GM19099 (cell line): ENCODE results near the gene POP4.

Experiments
- POLR2A ChIP-seq: IDR thresholded peaks from 3 replicates; pipeline ENCODE4 v1.6.1; 2011; ENCODE audit warnings: low read depth; ENCODE audit not compliant: insufficient read length; ENCODE audit errors: extremely low read depth

POP4 gene

DNA sequence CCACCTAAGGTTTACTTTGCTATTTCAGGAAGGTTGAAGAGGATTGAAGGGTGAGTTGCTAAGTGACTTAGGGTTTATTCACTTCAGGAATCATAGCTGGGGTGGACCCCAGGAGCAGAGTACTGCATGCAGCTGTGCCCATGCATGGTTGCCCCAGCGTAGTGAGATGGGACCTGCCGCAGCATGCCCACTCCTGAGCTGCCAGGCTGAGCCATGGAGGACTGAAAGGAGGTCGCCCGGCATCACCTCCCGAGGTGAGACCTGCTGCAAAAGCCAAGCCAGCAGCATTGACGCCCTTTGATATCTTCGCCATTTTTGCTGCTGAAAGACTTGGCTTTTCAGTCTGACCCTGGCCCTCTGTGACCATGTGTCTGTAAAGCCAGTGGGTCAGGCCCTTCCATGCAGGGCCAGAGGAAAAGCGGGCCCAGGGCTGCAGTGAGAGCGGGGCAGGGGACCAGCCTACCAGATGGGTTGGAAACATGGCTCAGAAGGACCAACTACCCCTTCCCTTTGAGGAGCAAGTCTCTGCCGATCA, 9.9 kb downstream of the POP4 start:
- no peak for TF ChIP-seq POLR2A

GRCh38 chr19:29616541-29616940, 10.5 kb downstream of the POP4 start:
- no peak for TF ChIP-seq POLR2A

- no peak for TF ChIP-seq POLR2A
These were observed 11.5 kb downstream of the POP4 start for GRCh38 chr19:29617366-29618266.

DNA sequence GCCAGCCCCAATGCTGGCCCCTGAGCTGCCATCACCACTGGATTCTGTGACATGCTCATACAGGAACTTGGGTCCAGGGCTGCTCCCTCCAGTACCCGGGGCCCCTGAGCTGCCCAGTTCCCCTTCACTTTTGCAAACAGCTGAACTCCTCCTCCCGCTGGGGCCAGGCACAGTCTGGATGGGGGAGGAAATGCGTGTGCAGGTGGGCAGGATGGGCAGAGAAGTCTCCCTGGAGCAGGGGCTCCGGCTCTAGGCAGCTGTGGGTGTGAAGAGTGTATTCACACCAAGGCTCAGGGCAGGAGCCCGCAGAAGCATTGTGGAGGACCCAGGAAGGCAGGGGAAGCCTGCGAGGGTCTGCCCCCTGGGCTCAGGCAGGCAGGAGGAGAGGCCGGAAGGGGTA, 12.4 kb downstream of the POP4 start:
- no peak for TF ChIP-seq POLR2A

DNA sequence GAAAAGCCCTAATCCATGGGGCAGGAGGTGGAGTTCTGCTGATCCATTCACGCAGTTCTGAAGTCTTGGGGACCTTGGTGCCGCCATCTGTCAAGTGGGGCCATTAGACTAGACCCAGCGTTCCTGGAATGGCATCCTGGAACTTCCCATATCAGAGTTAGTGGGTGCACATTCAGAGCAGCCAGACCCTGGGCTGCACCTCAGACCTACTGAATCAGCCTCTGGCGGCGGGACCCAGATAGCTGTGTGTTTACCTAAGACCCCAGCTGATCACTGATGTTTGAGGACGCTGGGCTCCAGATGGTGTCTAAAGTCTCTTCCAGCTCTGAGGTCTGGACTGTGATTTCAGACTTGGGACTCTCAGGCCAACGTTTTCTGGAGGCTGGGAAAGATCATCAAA, 12.8 kb downstream of the POP4 start:
- no peak for TF ChIP-seq POLR2A

DNA sequence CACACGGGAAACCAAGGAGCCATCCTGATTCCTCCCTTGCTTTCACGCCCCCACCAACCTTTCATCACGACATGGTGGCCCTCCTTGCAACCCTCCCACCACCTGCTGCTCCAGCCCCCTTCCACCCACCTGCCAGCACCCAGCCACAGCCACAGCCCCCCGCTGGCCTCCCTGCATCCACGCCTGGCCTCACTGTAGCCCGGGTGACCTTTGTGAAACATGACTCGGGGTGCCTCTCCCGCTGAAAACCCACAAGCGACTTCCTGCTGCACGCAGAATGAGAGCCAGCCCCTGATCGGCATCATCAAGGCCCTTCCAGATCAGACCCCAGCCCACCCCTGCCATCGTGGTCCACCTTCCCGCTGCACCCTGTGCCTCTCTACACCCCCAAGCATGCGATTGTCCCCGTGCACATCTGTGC, 14.9 kb downstream of the POP4 start:
- no peak for TF ChIP-seq POLR2A

- no peak for TF ChIP-seq POLR2A
These were observed 16.3 kb downstream of the POP4 start for GRCh38 chr19:29622166-29623070.

- no peak for TF ChIP-seq POLR2A
These were observed 17.8 kb downstream of the POP4 start for GRCh38 chr19:29623726-29624488.

DNA sequence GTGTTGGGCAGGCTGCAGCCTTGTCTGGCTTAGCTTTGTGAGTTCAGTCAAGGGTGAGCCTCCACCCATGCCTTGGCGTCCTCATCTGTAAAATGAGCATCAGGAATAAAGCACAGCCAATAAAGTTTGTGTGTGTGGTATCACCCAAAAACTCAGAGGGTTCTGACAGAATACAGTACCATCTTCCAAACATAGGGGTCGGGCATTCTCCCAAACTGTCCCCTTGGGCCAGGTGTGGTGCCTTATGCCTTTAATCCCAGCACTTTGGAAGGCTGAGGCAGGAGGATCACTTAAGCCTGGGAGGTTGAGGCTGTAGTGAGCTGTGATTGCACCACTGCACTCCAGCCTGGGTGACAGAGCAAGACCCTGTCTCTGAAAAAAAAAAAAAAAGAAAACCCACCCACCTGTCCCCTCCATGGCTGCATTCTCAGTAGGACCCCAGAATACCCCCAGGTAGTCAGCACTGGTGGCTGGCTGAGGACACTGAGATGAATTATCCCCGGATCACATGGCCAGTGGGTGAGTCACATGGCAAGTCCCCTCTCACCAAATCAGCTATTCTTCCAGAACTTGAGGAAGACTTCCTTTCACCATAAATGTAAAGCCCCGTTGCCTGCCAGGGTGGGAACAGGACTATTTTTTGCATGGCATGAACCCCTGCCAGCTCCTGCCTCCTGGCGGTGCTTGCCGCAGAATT, 18.6 kb downstream of the POP4 start:
- no peak for TF ChIP-seq POLR2A

- TF ChIP-seq POLR2A, result no peak
These were observed 19.1 kb downstream of the POP4 start for GRCh38 chr19:29625186-29625651.

DNA sequence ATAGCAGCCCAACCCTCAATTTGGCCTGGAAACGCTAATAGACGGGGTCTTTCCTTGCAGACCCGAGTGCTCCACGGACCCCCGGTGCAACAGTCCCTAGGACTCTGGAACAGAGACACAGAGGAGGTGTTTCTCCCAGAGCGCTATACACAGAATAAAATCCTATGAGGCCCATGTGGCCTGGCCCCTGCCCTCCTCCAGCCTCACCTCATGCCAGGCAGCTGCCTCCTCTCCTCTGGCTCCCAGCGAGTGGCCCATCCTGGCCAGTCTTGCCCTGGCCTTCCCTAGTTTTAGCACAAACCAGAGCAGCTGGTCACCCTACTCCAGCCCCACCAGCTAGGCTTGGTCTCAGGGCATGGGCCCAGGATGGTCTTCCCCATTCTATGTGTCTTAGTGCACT, 20.3 kb downstream of the POP4 start:
- no peak for TF ChIP-seq POLR2A

- no peak for TF ChIP-seq POLR2A
These were observed 22.7 kb downstream of the POP4 start for GRCh38 chr19:29628661-29629385.

GRCh38 chr19:29629836-29630534, 23.9 kb downstream of the POP4 start:
- TF ChIP-seq POLR2A, result no peak

- TF ChIP-seq POLR2A, result no peak
These were observed 24.6 kb downstream of the POP4 start for GRCh38 chr19:29630655-29631054.
